Activated CD8-positive, alpha-beta memory T cell treated with anti-CD3 and anti-CD28 coated beads, Interleukin-2, amount 10 ng/mL, durations not matched to agents 7 days and 5 days (primary cell): ENCODE measurements around the gene AKAP12. TPM values are rescaled to one million over a fixed set of nuclear protein-coding genes. Genes with fewer than 3 reads are reported as not detected.

Experiments used
- ATAC-seq: fragments of 150-1000 bp; cut with Tn5 transposase; one replicate; pipeline ENCODE4 v1.10.0; 2021; ENCODE audit warnings: moderate library complexity
- CTCF ChIA-PET: fragments of 350-600 bp; sonication (Branson Sonifier 250); formaldehyde crosslinking; loops from one replicate; lab custom pipeline; 2021; ENCODE audit warnings: antibody characterized with exemption; lab: Charles Lee
- DNase-seq: peaks from one replicate; pipeline ENCODE4 v3.0.0-alpha.2; 2020
- H3K27ac Mint-ChIP-seq: one replicate; pipeline ENCODE4 v1.8.0; 2021; ENCODE audit warnings: mild to moderate bottlenecking, mixed read lengths
- H3K27me3 Mint-ChIP-seq: one replicate; pipeline ENCODE4 v1.8.0; 2021; ENCODE audit warnings: mixed read lengths
- H3K36me3 Mint-ChIP-seq: one replicate; pipeline ENCODE4 v1.8.0; 2021; ENCODE audit warnings: mild to moderate bottlenecking, mixed read lengths
- H3K4me1 Mint-ChIP-seq: one replicate; pipeline ENCODE4 v1.8.0; 2021; ENCODE audit warnings: mixed read lengths
- H3K4me3 Mint-ChIP-seq: one replicate; pipeline ENCODE4 v1.8.0; 2021; ENCODE audit warnings: mild to moderate bottlenecking, moderate library complexity, mixed read lengths
- H3K9me3 Mint-ChIP-seq: one replicate; pipeline ENCODE4 v1.8.0; 2022; ENCODE audit warnings: low read depth, mixed read lengths
- total RNA-seq, 2 experiments: library from RNA; stranded (reverse); gene quantifications; one replicate each; pipeline ENCODE4 v1.2.3, GENCODE V29; 2021

Gene AKAP12
- total RNA-seq, 2 experiments from 2014 or later = 0.75 to 0.85 TPM

DNA sequence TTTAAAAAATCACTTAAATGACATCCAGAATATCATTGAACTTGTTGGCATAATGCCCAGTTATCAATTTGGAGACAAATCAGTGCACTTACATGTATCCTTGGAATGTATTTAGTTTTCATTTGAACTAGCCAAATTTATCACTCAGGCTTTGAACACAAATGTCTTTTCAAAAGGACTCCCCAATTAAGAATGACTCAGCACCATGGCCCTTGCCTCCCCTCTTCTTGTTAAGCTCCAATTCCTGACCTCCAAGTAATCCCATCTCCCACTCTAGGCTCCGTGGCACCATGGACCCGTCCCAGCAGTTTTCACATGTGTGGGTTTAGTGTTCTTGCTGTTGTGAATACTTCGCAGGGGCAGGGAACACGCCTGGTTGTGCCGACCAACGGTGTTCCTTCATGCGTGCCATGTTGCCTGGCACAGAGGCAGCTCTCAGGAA lies 2.7 kb downstream of the AKAP12 start:
- peaks cover 11% of the 10 kb centered on the region for H3K4me1 Mint-ChIP-seq
- H3K27ac Mint-ChIP-seq = no peak overlapping the region
- H3K36me3 Mint-ChIP-seq = no peaks in the 10 kb centered on the region
- peaks cover 78% of the 10 kb centered on the region for H3K27me3 Mint-ChIP-seq
- DNase-seq = no peak
- CTCF ChIA-PET = interaction anchor here (0.5 to 1.4 kb wide), 2 partner anchors 13 to 82 kb away, joined by 3 read pairs; no protein-coding TSS in a partner anchor
- H3K4me3 Mint-ChIP-seq = no peak overlapping the region
- ATAC-seq = no peak
- H3K9me3 Mint-ChIP-seq = no peaks in the 10 kb centered on the region

DNA sequence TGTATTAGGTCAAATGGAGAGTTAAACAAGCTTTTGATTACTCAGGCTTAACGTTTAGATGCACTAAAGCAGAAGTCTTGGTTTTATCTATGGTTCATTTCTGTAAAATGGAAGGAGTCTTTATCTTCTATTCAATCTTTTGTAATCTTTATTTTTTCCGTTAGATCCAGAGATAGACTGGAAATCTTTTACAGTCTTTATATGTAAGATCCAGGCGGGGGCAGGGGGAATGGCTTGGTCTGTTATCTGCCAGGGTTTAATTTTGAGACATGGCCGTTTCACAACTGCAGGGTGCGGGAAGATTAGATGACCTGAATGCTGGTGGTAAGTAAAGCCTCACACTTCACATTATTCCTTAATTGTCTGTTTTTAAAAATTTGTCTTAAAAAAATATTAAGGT lies 3.7 kb downstream of the AKAP12 start:
- CTCF ChIA-PET = interaction anchor here (1.4 kb wide), 1 partner anchor 81 kb away, joined by 3 read pairs; no protein-coding TSS in a partner anchor
- peaks cover 77% of the 10 kb centered on the region for H3K27me3 Mint-ChIP-seq

DNA sequence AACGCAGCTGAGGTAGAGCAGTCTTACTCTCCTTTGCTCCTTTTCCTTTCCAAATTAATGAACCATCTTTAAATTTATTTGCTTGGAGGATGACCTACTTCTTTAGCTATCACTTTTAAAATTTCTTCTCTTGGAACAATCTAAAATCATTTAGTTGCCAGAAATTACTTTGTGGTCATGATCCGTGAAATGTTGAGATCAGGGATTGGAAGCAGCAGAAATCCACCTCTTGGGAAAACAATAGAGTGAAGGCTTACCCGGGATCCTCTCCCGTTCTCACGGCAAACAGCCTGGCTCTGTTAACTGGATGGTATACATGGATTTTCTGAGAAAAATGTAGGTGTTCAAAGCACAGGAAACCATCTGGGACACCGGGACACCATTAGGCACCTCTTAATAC lies 7.7 kb downstream of the AKAP12 start:
- DNase-seq (no peak), ATAC-seq (no peak)
- H3K4me1 Mint-ChIP-seq = no peaks in the 10 kb centered on the region
- H3K36me3 Mint-ChIP-seq = no peaks in the 10 kb centered on the region
- H3K27me3 Mint-ChIP-seq = peaks cover 58% of the 10 kb centered on the region
- CTCF ChIA-PET = interaction anchor here (1.2 kb wide), 1 partner anchor 356 kb away, joined by 3 read pairs; no protein-coding TSS in a partner anchor
- H3K4me3 Mint-ChIP-seq = no peak overlapping the region
- H3K27ac Mint-ChIP-seq = no peak overlapping the region
- no peaks in the 10 kb centered on the region for H3K9me3 Mint-ChIP-seq

More for the DNA sequence above, 3.7 kb downstream of the AKAP12 start:
- Mint-ChIP-seq H3K9me3 (no peaks in the 10 kb centered on the region), H3K4me3 (no peak overlapping the region), H3K4me1 (peaks cover 11% of the 10 kb centered on the region), H3K36me3 (no peaks in the 10 kb centered on the region), H3K27ac (no peak overlapping the region)
- ATAC-seq (no peak), DNase-seq (no peak)

DNA sequence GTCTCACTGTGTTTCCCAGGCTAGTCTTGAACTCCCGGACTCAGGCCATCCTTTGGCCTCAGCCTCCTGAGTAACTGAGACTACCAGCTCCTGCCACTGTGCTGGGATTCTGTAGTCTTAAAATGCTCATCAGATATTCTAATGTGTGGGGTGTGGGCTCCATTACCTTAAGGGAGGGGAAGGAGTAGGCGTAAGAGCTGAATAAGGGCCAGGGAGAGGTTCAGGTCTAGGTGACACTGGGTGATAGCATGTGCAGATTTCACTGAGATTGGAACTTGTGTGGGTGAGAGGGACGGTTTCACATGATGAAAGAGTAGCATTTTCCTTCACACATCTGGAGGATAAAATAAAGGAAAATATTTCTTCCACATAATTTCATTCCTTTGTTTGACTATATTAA lies 8.5 kb downstream of the AKAP12 start:
- Mint-ChIP-seq H3K36me3 (no peaks in the 10 kb centered on the region), H3K27me3 (peaks cover 56% of the 10 kb centered on the region), H3K9me3 (no peaks in the 10 kb centered on the region), H3K27ac (no peak overlapping the region), H3K4me1 (no peaks in the 10 kb centered on the region), H3K4me3 (no peak overlapping the region)
- ATAC-seq (no peak), DNase-seq (no peak)
- CTCF ChIA-PET = no interaction called here

DNA sequence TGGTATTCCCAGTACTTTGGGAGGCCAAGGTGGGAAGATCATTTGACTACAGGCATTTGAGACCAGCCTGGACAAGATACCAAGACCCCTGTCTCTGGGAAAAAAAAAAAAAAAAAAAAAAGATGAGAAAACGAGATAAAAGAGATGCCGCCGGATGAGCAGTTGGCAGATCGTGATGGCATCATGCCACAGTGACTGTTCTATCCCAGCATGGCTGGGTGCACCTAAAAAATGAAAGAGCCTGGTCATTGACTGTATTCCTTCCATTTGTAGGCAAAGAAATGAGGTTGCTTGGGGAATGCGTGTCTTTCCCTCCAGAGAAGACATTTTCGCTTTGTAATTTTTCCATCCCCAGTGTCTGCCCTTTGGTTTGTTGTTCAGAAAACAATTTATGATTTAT lies 12.9 kb downstream of the AKAP12 start:
- CTCF ChIA-PET = no interaction called here
- no peaks in the 10 kb centered on the region for H3K4me1 Mint-ChIP-seq
- H3K9me3 Mint-ChIP-seq = no peaks in the 10 kb centered on the region
- DNase-seq (no peak), ATAC-seq (no peak)
- no peak overlapping the region for H3K27ac Mint-ChIP-seq
- H3K27me3 Mint-ChIP-seq = peaks cover 46% of the 10 kb centered on the region
- H3K36me3 Mint-ChIP-seq = no peaks in the 10 kb centered on the region
- no peak overlapping the region for H3K4me3 Mint-ChIP-seq

DNA sequence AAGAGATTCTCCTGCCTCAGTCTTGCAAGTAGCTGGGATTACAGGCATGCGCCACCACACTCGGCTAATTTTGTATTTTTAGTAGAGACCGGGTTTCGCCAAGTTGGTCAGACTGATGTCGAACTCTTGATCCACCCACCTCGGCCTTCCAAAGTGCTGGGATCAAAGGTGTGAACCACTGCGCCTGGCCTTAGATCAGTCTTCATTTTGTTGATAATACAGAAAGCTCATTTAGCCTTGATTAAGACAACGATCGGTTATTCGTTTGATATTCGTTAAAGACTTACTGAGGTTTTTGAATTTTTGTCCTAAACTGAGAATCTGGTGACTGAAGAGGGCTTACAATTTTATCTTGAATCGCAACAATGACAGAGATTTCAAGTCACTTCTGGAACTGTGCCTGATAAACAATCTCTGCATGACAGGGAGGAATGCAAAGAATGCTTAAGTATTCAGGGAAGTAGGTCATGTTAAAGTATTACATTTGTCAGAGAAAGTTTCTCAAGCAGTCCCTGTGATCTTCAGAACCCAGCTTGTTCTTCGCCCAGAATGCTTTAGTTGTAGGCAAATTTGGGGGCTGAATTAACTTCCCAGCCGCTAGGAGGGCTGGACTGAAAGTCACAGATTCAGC lies 14.8 kb downstream of the AKAP12 start:
- no peak for DNase-seq
- Mint-ChIP-seq H3K4me3 (no peak overlapping the region), H3K9me3 (no peaks in the 10 kb centered on the region), H3K27ac (no peak overlapping the region), H3K27me3 (peaks cover 43% of the 10 kb centered on the region), H3K36me3 (no peaks in the 10 kb centered on the region), H3K4me1 (no peaks in the 10 kb centered on the region)
- no peak for ATAC-seq
- CTCF ChIA-PET = interaction anchor here (0.7 to 1.1 kb wide), 3 partner anchors 10 to 198 kb away, joined by 3 to 4 read pairs (median 3); no protein-coding TSS in a partner anchor

DNA sequence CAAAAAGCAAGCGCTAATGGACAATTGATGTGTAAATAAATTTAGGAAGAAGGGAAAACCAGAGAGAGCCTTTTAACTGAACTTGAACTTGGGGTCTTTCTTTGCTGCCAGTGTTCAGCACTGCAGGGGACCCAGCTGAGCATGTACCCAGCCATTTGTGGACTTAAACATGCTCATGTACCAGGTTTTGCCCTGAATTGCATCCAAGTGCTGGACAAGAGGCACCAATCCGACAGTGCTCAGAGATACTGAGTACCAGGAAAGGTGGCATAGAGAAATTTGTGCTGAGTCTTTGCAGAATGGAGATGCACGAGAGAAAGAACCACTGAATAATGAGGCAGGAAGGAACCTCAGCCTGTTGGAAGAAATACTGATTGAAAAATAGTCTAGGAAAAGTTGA lies 16.0 kb downstream of the AKAP12 start:
- Mint-ChIP-seq H3K27me3 (peaks cover 39% of the 10 kb centered on the region), H3K36me3 (no peaks in the 10 kb centered on the region), H3K4me1 (no peaks in the 10 kb centered on the region), H3K4me3 (no peak overlapping the region), H3K27ac (no peak overlapping the region), H3K9me3 (no peaks in the 10 kb centered on the region)
- ATAC-seq (no peak), DNase-seq (no peak)
- CTCF ChIA-PET = no interaction called here

DNA sequence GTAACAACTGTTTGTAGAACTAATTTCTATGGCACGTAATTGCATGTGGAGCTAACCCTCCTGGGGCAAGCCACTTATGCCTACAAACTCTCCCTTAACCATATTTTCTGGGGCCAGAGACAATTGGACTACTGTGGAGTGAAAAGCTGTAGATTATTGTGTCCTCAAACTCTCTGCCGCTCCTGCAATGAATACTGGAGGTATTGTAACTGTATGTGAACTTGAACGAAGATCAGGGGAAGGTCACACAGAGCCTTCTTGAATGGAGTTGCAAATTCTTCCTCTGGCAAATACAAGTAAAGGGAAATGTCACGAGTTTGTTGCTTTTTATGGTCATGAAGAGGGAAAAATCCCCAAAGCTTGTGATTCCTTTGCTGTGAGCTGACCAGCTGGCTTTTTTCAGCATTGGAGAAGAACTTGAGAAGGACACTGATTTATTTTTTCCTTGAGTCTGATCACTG lies 18.2 kb downstream of the AKAP12 start:
- DNase-seq = no peak
- H3K27me3 Mint-ChIP-seq = peaks cover 35% of the 10 kb centered on the region

DNA sequence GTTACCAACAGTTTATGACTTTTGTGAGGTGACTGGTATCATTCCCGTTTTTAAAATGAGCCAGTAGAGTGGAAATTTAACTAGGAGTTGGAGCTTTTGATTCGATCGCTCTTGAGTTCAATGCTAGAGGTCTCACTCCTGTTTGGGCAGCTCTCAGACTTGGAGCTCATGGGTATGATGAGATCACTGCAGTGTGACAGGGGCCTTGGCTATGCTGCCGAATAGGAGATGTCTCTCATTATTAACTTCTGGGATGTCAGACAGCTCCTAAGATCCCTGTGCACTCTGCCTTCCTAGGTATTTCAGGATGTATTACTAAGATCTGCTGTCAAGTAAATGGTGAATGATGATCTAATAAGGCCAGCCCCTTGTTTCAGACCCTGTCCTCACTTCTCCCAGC lies 20.4 kb downstream of the AKAP12 start:
- no peak overlapping the region for H3K27ac Mint-ChIP-seq
- ATAC-seq (no peak), DNase-seq (no peak)
- CTCF ChIA-PET = no interaction called here
- H3K36me3 Mint-ChIP-seq = no peaks in the 10 kb centered on the region
- no peaks in the 10 kb centered on the region for H3K4me1 Mint-ChIP-seq
- peaks cover 33% of the 10 kb centered on the region for H3K27me3 Mint-ChIP-seq
- no peaks in the 10 kb centered on the region for H3K9me3 Mint-ChIP-seq
- H3K4me3 Mint-ChIP-seq = no peak overlapping the region

More for the DNA sequence above, 18.2 kb downstream of the AKAP12 start:
- Mint-ChIP-seq H3K4me3 (no peak overlapping the region), H3K36me3 (no peaks in the 10 kb centered on the region), H3K9me3 (no peaks in the 10 kb centered on the region), H3K4me1 (no peaks in the 10 kb centered on the region), H3K27ac (no peak overlapping the region)
- CTCF ChIA-PET = no interaction called here
- no peak for ATAC-seq

DNA sequence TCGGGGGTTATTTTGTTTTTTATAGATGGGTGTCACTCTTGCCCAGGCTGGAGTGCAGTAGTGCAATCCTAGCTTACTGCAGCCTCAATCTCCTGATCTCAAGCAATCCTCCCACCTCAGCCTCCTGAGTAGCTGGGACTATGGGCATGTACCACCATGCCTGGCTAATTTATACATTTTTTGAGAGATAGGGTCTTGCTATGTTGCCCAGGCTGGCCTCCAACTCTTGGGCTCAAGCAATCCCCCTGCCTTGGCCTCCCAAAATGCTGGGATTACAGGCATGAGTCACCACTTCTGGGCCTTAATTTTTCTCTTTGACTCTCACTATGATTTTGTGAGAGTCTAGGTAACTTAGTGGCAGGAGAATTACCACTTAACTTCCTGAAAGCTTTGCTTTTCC lies 23.3 kb downstream of the AKAP12 start:
- peaks cover 43% of the 10 kb centered on the region for H3K27me3 Mint-ChIP-seq
- H3K27ac Mint-ChIP-seq = no peak overlapping the region
- no peak overlapping the region for H3K4me3 Mint-ChIP-seq
- no peak for ATAC-seq
- DNase-seq = no peak
- CTCF ChIA-PET = no interaction called here
- H3K36me3 Mint-ChIP-seq = no peaks in the 10 kb centered on the region
- H3K4me1 Mint-ChIP-seq = no peaks in the 10 kb centered on the region
- H3K9me3 Mint-ChIP-seq = no peaks in the 10 kb centered on the region

DNA sequence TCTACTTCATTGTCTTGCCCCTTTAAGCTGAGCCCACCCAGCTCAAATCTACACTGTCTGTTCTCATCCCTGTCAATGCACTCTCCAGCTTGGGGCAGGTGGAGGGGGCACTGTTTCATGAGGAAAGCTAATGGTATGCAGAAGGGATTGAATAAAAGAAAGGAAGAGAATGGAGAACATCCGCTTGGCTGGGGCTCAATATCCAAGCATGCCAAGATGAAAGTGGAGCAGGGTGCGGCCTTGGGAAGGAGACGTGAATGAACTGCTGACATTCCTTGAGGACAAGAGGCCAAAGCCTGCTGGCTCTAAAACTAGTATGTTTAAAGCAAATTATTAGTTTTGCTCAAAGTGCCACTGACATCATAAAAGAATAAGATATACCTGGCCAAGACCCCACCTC lies 24.2 kb downstream of the AKAP12 start:
- Mint-ChIP-seq H3K4me1 (no peaks in the 10 kb centered on the region), H3K4me3 (no peak overlapping the region), H3K9me3 (no peaks in the 10 kb centered on the region), H3K27me3 (peaks cover 43% of the 10 kb centered on the region), H3K27ac (no peak overlapping the region), H3K36me3 (no peaks in the 10 kb centered on the region)
- CTCF ChIA-PET = interaction anchor here (1.8 kb wide), 1 partner anchor 10 kb away, joined by 4 read pairs; no protein-coding TSS in a partner anchor
- no peak for DNase-seq
- no peak for ATAC-seq

DNA sequence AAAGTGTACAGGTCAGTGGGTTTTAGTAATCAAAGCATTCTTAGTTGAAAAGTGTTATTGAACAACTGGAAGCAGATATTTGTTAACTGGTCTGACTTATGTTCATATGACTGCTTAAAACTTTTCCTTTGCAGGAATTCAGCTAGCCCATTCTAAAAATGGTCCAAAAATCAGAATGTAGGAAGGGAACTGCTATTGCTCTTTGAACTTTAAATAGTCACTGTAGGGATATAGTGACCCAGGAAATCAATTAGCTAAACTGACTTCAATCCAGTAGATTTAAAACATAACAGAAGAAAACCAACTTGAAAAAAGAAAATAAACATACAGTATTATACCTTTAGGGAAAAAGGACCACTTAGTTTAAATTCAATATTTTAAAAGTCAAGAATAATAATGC lies 25.5 kb downstream of the AKAP12 start:
- ATAC-seq (no peak), DNase-seq (no peak)
- Mint-ChIP-seq H3K27ac (no peak overlapping the region), H3K4me3 (no peak overlapping the region), H3K9me3 (no peaks in the 10 kb centered on the region), H3K4me1 (no peaks in the 10 kb centered on the region), H3K36me3 (no peaks in the 10 kb centered on the region), H3K27me3 (peaks cover 51% of the 10 kb centered on the region)
- CTCF ChIA-PET = interaction anchor here (1.0 to 1.8 kb wide), 2 partner anchors 11 to 59 kb away, joined by 3 to 4 read pairs; no protein-coding TSS in a partner anchor

DNA sequence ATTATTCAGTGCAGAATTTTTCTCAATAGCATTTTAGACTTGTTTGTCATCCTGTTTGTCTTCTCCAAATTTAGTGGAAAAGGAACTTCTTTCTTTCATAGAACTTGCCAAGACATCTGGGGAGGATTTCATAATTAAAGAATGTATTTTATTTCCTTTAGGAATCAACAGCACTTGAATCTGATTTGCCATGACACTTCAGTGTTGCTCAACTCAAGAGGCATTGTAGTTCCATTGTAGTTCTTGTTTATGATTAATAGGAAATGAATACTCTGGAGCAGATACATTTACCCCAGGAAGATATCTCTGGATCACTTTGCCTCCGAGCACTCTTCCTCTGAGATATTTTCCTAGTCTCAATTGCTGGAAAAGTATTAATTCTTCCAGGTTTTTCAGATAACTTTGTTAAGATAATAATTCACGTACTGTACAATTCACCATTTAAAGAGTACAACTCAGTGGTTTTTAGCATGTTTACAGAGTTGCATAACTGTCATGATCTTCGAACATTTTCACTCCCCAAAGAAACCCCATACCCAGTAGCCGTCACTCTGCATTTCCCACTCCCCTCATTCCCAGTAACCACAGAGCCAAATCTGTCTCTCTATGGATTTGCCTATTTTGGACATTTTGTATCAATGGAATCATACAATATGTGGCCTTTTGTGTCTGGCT lies 29.7 kb downstream of the AKAP12 start:
- H3K4me1 Mint-ChIP-seq = no peaks in the 10 kb centered on the region
- peaks cover 42% of the 10 kb centered on the region for H3K27me3 Mint-ChIP-seq
- no peak for ATAC-seq
- H3K4me3 Mint-ChIP-seq = no peak overlapping the region
- H3K27ac Mint-ChIP-seq = no peak overlapping the region
- H3K36me3 Mint-ChIP-seq = no peaks in the 10 kb centered on the region
- H3K9me3 Mint-ChIP-seq = no peaks in the 10 kb centered on the region
- CTCF ChIA-PET = no interaction called here
- DNase-seq = no peak

DNA sequence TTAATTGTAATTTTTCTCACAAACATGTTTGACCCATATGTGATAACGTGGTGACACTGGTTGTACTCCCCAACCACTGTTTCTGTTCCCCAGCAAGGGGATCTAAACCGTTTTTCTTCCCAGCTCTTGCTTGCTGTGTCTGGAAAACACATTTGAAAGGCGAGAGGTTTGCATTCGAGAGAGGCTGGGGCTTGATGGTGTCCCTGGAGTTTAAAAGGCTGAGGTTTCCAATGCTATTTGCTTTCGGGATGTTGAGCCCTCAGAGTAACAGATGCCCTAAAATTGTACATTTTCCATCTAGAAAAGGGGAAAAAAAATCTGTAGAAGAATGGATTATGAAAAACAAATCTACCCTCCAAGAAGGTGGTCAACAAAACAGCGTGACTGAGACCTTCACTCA lies 35.4 kb downstream of the AKAP12 start:
- no peak for ATAC-seq
- H3K9me3 Mint-ChIP-seq = no peaks in the 10 kb centered on the region
- no peak overlapping the region for H3K4me3 Mint-ChIP-seq
- H3K27me3 Mint-ChIP-seq = peaks cover 46% of the 10 kb centered on the region
- H3K36me3 Mint-ChIP-seq = no peaks in the 10 kb centered on the region
- DNase-seq = no peak
- no peaks in the 10 kb centered on the region for H3K4me1 Mint-ChIP-seq
- H3K27ac Mint-ChIP-seq = no peak overlapping the region
- CTCF ChIA-PET = no interaction called here
